Left renal pelvis (tissue), 4 donors: ENCODE measurements around the gene NAP1L2. TPM values are rescaled to one million over a fixed set of nuclear protein-coding genes. Genes with fewer than 3 reads are reported as not detected.
"Not testable (repeated sequence)": the region's sequence is repeated elsewhere in the genome, so short reads cannot be mapped to it uniquely, and the experiment has no call there.

Source experiments
- DNase-seq, 4 donors: peaks; one replicate each; pipeline ENCODE4 v3.0.0-alpha.2; 2013; ENCODE audit warnings: low read depth in 4 of 4, low spot score in 3 of 4
- polyA plus RNA-seq, 4 donors: library from polyadenylated mRNA; unstranded; fragments of 120-200 nt; gene quantifications; one replicate each; pipeline ENCODE4 v1.2.1, GENCODE V29; 2013; ENCODE audit not compliant: insufficient read length in 4 of 4

The NAP1L2 gene, protein sequence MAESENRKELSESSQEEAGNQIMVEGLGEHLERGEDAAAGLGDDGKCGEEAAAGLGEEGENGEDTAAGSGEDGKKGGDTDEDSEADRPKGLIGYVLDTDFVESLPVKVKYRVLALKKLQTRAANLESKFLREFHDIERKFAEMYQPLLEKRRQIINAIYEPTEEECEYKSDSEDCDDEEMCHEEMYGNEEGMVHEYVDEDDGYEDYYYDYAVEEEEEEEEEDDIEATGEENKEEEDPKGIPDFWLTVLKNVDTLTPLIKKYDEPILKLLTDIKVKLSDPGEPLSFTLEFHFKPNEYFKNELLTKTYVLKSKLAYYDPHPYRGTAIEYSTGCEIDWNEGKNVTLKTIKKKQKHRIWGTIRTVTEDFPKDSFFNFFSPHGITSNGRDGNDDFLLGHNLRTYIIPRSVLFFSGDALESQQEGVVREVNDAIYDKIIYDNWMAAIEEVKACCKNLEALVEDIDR
- polyA plus RNA-seq: 1 to 10 TPM; 2.2 to 7.8 (median 3.2) TPM

DNA sequence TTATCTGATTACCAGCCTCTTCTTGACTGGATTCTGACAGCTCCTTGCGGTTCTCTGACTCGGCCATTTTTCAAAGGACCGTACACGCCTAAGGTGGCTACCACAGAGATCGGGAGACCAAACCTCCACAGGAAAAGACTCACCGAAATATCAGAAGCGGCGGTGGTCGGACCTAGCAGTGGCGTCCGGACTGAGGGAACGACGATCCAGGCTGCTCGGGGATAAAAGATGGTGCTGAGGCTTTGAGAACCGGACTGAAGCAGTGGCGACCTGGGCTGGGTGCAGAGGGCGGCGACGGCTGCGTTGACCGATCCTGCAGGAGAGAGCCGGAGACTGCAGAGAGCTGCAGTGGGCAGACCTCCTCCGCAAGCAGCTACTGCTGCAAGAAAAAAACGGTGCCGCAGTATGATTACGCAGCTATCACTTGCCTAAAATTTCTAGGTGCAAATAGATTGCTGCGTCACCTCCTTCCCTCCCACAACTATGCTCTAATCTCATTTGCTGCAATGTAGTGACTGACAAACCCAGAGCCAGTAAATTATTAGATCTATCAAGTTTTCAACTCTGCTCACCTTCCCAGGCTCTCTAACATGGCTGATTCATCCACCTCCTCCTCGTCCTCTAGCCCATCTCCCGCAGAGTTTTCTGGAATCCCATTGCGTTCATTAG lies at the start of gene NAP1L2:
TSS of gene NAP1L2 (minus strand) at position 426 of the 669 bp plus-strand sequence. CDS start at position 67, 359 bp downstream.
- DNase-seq: no peak

DNA sequence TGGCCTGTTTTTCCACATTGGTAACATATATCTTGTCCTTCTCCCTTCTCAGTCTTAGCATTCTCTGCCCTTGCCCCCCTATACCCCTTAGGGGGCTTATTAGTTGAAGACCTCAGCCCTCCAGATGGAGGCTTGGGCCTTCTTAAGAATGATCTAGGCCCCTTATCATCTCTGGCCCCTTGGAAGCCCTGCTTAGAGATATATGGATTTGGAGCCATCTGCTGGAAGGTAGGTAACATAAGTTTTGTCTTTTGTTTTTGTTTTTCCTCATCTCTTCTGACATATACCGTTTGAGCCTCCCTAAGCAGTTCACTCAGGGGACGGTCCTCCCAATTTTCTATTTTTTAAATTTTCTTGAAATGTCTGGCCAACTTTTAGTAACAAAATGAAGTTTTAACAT lies 48.3 kb upstream of the NAP1L2 start:
- DNase-seq: no peak

DNA sequence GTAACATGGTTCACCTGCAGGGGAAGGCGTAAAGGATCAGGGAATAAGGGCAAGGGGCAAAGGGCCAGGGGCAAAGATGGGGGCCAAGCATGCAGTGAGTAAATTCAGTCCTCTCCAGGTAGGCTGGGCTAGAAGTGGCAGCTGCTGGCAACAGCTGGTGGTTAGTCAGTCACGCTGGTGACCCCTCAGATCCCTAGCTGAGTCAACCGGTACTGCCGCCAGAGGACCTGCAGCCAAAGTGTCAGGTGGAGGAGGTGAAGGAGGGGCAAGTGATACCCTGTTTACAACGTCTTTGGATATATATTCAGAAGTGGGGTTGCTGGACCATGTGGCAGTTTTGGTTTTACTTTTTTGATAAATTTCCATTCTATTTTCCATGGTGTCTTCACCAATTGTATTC lies 24.6 kb upstream of the NAP1L2 start:
- no peak for DNase-seq

DNA sequence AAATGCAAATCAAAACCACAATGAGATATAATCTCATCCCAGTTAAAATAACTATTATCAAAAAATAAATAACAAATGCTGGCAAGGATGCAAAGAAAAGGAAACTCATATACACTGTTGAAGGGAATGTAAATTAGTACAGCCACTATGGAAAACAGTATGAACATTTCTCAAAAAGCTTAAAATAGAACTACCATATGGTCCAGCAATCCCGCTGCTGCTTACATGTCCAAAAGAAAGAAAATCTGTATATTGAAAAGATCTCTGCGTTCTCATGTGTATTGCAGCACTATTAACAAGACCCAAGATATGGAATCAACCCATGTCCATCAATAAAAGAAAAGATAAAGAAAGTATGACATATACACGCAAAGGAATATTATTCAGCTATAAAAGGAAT lies 3.0 kb upstream of the NAP1L2 start:
- DNase-seq: no peak

DNA sequence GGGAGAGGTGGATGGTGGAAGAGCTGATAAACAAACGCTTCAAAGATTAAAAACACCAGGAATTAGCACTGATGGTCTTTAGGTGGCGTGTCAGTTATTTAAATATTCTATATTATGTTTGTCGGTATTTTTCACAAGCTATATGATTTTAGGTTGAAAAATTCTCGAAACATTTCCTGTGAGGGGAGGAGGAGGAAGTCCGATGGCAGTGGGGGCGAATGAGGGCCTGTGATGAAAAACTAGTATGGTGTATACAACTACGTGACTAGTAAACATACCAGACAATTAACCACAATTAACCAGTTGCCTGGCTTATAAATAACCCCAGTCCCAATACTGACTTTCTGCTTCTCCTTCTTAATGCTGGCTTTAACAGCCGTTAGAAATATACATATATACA lies 595 bp upstream of the NAP1L2 start:
- no peak for DNase-seq

GRCh38 chrX:73213734-73214425 lies 771 bp downstream of the NAP1L2 start:
- DNase-seq: no peak

GRCh38 chrX:73206366-73206765 lies 8.3 kb downstream of the NAP1L2 start:
- no peak for DNase-seq

GRCh38 chrX:73182502-73183114 lies 32.0 kb downstream of the NAP1L2 start:
- no peak for DNase-seq

GRCh38 chrX:73168945-73169344 lies 45.7 kb downstream of the NAP1L2 start:
- DNase-seq: not testable (repeated sequence)

Other genes with a start within 250 kb of the NAP1L2 start
- gene PABPC1L2B, start 211.9 kb downstream of the NAP1L2 start, polyA plus RNA-seq: under 1 TPM in 1 of 4 donors, not detected in 3; 0.09 TPM
- under 1 TPM in 3 of 4 donors, not detected in 1; 0.05 to 0.07 (median 0.06) TPM for gene PABPC1L2A, start 135.3 kb downstream of the NAP1L2 start, polyA plus RNA-seq
- not detected for gene CDX4, start 232.2 kb upstream of the NAP1L2 start, polyA plus RNA-seq